ENCODE results near the gene DNAJC5.

DNAJC5 gene

GRCh38 chr20:63966172-63966943 lies 71.4 kb downstream of the DNAJC5 start:
- H3K27ac Mint-ChIP-seq = no peak overlapping the region
- TF ChIP-seq CTCF (IDR thresholded peaks at IDR 0.05; ENCODE audit: unreplicated experiment in 3 of 3) = no peak

GRCh38 chr20:63966944-63967322 lies 72.0 kb downstream of the DNAJC5 start:
- H3K4me1 Mint-ChIP-seq = no peaks in the 10 kb centered on the region
- no peak overlapping the region for H3K27ac Mint-ChIP-seq
- H3K4me3 Mint-ChIP-seq = peak overlapping the region; percentile 34 to 87 (median 58)
- H3K27me3 Mint-ChIP-seq (ENCODE audit: low read depth) = no peaks in the 10 kb centered on the region
- TF ChIP-seq CTCF (IDR thresholded peaks at IDR 0.05; ENCODE audit: unreplicated experiment in 3 of 3) = no peak
- no peaks in the 10 kb centered on the region for H3K9me3 Mint-ChIP-seq
- H3K36me3 Mint-ChIP-seq (ENCODE audit: low read depth) = peaks cover 14% of the 10 kb centered on the region

More at GRCh38 chr20:63966172-63966943, 71.4 kb downstream of the DNAJC5 start:
- Mint-ChIP-seq H3K4me1 (no peaks in the 10 kb centered on the region), H3K9me3 (no peaks in the 10 kb centered on the region), H3K4me3 (peak overlapping the region; percentile 21 to 63 (median 56)), H3K36me3 (ENCODE audit: low read depth) (peaks cover 14% of the 10 kb centered on the region), H3K27me3 (ENCODE audit: low read depth) (no peaks in the 10 kb centered on the region)

GRCh38 chr20:63967330-63968135 lies 72.6 kb downstream of the DNAJC5 start:
- Mint-ChIP-seq H3K4me3 (peak overlapping the region; percentile 87 to 88 (median 87)), H3K27me3 (ENCODE audit: low read depth) (no peaks in the 10 kb centered on the region), H3K9me3 (no peaks in the 10 kb centered on the region), H3K36me3 (ENCODE audit: low read depth) (peaks cover 14% of the 10 kb centered on the region), H3K27ac (no peak overlapping the region), H3K4me1 (no peaks in the 10 kb centered on the region)
- no peak for TF ChIP-seq CTCF (IDR thresholded peaks at IDR 0.05; ENCODE audit: unreplicated experiment in 3 of 3)

GRCh38 chr20:63968136-63968927 lies 73.4 kb downstream of the DNAJC5 start:
- Mint-ChIP-seq H3K36me3 (ENCODE audit: low read depth) (peaks cover 10% of the 10 kb centered on the region), H3K4me3 (peak overlapping the region; percentile 87 to 88 (median 87)), H3K27me3 (ENCODE audit: low read depth) (no peaks in the 10 kb centered on the region), H3K9me3 (no peaks in the 10 kb centered on the region), H3K4me1 (peaks cover 6% of the 10 kb centered on the region), H3K27ac (peak overlapping the region in 1 of 3 experiments; percentile 64)
- TF ChIP-seq CTCF (IDR thresholded peaks at IDR 0.05; ENCODE audit: unreplicated experiment in 3 of 3) = no peak

- no peaks in the 10 kb centered on the region for H3K9me3 Mint-ChIP-seq
Observed at GRCh38 chr20:63968928-63969760, 74.2 kb downstream of the DNAJC5 start.

More at GRCh38 chr20:63968928-63969760, 74.2 kb downstream of the DNAJC5 start:
- Mint-ChIP-seq H3K4me1 (peaks cover 15% of the 10 kb centered on the region), H3K4me3 (peak overlapping the region; percentile 87 to 88 (median 87)), H3K36me3 (ENCODE audit: low read depth) (peaks cover 10% of the 10 kb centered on the region), H3K27me3 (ENCODE audit: low read depth) (no peaks in the 10 kb centered on the region), H3K27ac (peak overlapping the region in 2 of 3 experiments; percentile 64 to 75)
- no peak for TF ChIP-seq CTCF (IDR thresholded peaks at IDR 0.05; ENCODE audit: unreplicated experiment in 3 of 3)
